ENCODE results near the gene MESP2.

DNA sequence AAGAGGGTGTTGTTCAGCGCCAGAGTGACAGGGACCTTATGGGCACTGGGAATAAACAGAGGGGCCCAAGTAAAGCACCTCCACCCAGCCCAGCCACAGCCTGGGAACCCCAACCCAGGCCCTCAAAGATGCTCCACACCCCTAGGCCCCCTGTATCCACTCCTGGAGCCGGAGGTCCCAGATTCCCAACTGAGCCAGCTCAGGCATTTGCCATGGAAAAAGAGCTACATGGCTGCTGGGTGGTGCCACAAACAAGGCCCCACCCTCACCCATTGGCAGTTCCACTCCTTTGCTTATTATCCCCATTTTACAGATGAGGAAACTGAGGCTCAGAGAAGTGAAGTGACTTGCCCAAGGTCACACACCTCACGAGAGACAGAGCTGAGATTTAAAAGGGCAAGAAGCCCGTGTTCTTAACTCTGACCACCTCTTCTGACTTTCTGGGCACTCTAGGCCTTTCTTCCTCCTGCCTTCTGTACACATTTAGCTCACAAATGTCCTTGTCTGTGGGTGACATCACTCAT is 21.6 kb downstream of the MESP2 start:
- TF ChIP-seq, protein P1, sequence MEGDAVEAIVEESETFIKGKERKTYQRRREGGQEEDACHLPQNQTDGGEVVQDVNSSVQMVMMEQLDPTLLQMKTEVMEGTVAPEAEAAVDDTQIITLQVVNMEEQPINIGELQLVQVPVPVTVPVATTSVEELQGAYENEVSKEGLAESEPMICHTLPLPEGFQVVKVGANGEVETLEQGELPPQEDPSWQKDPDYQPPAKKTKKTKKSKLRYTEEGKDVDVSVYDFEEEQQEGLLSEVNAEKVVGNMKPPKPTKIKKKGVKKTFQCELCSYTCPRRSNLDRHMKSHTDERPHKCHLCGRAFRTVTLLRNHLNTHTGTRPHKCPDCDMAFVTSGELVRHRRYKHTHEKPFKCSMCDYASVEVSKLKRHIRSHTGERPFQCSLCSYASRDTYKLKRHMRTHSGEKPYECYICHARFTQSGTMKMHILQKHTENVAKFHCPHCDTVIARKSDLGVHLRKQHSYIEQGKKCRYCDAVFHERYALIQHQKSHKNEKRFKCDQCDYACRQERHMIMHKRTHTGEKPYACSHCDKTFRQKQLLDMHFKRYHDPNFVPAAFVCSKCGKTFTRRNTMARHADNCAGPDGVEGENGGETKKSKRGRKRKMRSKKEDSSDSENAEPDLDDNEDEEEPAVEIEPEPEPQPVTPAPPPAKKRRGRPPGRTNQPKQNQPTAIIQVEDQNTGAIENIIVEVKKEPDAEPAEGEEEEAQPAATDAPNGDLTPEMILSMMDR (IDR thresholded peaks at IDR 0.05), result no peak
- TF ChIP-seq EP300 (IDR thresholded peaks at IDR 0.05), result no peak
- no peak for TF ChIP-seq POLR2A (IDR thresholded peaks at IDR 0.05)

Measured in ovary (tissue), 3 donors.